Upper lobe of left lung (tissue), 4 donors: ENCODE measurements around the gene RCOR2.

Experiments used
- EP300 ChIP-seq, 4 donors: sonication (generic); formaldehyde crosslinking; IDR thresholded peaks; one replicate each; pipeline ENCODE4 v1.5.1; 2017; ENCODE audit warnings: antibody characterized with exemption in 4 of 4, control low read depth in 2 of 4
- POLR2A ChIP-seq, 4 donors: fragments of 450-650 bp; IDR thresholded peaks; one replicate each; pipeline ENCODE4 v1.5.1; 2016 to 2017; ENCODE audit warnings: antibody characterized with exemption in 4 of 4, mild to moderate bottlenecking in 2 of 4
- POLR2AphosphoS5 ChIP-seq, 2 donors: sonication (generic); formaldehyde crosslinking; IDR thresholded peaks; one replicate each; pipeline ENCODE4 v1.5.1; 2017; ENCODE audit warnings: antibody characterized with exemption in 2 of 2
- TF ChIP-seq, protein P1 (sequence below), 6 experiments: fragments of 450-650 bp in 4 of 6; fragments of 200-600 bp in 2 of 6; sonication (generic) in 2 of 6; IDR thresholded peaks; one replicate each; pipeline ENCODE4 v1.5.1; 2016 to 2019; ENCODE audit warnings: antibody characterized with exemption in 6 of 6

DNA sequence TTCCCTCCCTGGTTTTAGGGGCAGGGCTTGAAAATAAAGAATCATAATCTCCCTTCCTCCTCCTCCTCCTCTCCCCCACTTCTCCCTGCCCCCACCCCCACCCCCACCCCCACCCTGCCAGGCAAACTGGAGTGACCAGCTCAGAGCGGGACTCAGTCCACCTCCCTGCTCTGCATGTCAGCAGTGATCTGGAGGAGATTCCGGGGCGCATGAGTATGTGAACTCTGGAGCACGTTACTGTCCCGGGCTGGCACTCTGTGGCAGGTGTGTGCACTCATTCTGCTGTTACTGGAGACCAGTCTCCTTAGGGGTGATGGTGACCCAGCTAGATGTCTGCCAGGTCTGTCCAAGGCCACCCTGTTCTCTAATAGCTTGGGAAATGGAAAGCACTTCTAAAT lies 44.2 kb downstream of the RCOR2 start:
- TF ChIP-seq POLR2A (IDR thresholded peaks at IDR 0.05) (no peak), POLR2AphosphoS5 (IDR thresholded peaks at IDR 0.05) (no peak), EP300 (IDR thresholded peaks at IDR 0.05) (no peak)
- TF ChIP-seq, protein P1, sequence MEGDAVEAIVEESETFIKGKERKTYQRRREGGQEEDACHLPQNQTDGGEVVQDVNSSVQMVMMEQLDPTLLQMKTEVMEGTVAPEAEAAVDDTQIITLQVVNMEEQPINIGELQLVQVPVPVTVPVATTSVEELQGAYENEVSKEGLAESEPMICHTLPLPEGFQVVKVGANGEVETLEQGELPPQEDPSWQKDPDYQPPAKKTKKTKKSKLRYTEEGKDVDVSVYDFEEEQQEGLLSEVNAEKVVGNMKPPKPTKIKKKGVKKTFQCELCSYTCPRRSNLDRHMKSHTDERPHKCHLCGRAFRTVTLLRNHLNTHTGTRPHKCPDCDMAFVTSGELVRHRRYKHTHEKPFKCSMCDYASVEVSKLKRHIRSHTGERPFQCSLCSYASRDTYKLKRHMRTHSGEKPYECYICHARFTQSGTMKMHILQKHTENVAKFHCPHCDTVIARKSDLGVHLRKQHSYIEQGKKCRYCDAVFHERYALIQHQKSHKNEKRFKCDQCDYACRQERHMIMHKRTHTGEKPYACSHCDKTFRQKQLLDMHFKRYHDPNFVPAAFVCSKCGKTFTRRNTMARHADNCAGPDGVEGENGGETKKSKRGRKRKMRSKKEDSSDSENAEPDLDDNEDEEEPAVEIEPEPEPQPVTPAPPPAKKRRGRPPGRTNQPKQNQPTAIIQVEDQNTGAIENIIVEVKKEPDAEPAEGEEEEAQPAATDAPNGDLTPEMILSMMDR (IDR thresholded peaks at IDR 0.05), result no peak
